ENCODE measurements around the gene LYPD3.
"Not testable (repeated sequence)": the region's sequence is repeated elsewhere in the genome, so short reads cannot be mapped to it uniquely, and the experiment has no call there.

Gene LYPD3

DNA sequence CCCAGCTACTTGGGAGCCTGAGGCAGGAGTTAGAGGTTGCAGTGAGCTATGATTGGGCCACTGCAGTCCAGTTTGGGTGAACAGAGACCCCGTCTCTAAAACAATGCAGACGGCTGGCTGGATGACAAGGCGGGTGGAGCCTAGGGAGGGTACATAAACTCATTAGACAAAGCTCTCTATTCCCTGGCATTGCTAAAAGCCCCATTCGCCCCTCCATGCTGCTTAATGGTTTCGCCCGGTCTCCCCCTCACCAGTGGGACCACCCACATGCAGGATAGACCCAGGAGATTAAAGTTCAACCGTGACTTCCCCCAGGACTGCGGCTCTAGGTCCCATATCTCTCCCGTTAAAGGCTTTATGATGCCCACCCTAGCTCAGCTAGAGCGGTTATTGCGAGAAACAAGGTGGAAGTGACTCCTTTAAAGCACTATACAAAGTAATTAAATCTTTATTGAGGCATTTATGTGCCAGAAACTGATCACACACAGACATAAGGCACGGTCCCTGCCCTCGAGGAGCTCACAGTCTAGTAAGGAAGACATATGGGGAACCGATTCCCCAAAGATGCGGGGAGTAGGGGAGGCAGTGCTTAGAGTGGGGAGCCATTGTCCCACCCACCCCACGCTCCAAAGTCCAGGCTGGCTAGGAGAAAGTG is 4.9 kb downstream of the LYPD3 start:
- no peak for DNase-seq

DNA sequence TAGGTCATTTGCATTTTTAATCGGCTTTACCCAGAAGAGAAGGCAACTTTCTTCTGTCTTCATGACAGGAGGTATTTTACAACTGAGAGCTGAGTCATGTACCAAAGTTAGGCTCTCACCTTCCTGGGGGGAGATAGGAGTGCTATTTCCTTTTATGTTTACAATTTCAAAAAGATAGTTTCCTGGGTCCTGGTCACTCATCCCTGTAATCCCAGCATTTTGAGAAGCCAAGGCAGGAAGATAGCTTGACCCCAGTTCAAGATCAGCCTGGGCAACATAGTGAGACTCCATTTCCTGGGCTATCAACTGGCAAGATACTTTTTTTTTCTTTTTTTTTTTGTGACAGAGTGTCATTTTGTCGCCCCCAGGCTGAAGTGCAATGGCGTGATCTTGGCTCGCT is 7.6 kb downstream of the LYPD3 start:
- DNase-seq: no peak

DNA sequence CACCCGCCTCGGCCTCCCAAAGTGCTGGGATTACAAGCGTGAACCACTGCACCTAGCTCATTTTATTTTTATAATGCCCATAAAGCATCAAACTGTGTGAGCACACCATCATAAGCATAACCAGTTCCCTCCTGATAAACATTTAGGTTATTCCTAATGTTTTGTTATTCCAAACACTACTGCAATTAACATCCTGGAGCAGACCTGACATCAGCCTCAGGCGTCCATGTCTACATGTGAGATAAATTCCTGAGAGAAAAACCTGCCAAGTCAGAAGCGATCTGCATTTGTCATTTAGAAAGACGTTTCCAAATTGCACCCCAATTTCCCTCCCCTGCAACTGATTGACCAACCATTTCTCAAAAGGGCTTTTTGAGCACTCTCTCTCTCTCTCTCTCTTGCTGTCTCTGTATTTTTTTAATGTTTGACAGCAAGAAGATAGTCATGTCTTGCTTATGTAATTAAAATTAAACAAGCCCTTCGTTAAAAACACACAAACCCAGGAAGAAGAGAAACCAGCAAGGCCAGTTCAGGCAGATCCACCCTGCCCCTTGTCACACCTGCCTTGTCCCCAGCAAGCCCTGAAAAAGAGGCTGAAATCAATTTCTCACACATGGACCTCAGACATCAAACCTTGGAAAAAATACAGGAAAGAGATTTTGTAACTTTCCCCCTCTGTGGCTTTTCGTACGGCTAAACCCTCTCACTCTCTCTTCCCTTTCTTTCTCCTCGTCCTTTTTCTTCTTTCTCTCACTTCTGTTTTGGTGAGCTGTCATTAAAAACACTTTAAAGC is 9.9 kb downstream of the LYPD3 start:
- no peak for DNase-seq

DNA sequence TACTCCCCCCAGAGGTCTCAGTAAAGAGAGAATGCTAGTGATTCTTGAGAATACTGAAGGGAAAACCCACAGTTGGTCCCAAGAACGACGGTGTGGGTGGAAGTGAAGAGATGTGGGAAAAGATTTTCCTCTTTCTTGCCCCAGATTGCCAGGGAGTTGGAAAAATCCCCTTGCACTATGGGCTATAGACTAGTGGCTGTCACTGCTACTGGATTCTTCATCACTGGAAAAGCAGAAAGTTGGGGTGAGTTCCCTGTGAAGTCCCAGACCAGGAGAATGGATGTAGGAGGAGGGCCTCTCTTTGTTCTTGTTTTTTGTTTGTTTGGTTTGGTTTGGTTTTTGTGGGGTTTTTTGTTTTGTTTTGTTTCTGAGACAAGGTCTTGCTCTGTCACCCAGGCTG is 11.4 kb downstream of the LYPD3 start:
- no peak for DNase-seq

DNA sequence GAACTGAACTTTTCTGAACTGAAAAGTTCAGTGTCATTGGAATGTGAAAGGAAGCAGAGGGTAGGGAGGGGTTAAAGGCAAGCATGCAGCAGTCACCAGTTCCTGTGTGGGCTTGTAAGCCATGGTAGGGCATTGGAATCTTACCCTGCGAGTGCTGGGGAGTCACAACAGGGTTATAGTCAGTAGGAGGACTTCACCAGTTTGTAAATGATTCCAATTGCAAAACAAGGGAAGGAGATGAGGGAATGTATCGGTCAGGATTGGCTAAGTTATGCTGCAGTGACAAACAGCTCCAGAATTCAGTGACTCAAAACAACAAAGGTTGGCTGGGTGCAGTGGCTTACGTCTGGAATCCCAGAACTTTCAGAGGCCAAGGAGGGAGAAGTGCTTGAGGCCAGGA is 12.8 kb downstream of the LYPD3 start:
- DNase-seq: no peak

DNA sequence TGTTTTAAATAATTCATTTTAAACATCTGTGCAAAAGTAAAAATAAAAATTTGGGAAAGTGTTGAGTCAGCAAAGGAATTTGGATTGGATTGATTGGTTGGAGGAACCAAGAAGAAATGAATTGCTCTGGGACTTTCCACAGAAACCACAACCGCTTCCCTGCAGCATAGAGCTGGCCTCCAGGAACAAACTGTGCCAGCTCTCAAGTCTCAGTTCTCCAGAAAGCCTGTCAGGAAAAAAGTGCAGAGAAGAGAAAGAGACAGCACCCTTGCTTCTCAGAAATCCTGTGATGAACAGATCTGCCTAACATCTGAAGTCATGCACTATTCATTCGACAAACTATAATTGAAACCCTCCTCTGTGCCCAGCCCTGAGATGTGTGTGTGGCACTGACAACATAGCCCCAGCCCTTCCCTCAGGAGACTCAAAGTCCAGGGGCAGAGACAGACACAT is 14.8 kb downstream of the LYPD3 start:
- no peak for DNase-seq

DNA sequence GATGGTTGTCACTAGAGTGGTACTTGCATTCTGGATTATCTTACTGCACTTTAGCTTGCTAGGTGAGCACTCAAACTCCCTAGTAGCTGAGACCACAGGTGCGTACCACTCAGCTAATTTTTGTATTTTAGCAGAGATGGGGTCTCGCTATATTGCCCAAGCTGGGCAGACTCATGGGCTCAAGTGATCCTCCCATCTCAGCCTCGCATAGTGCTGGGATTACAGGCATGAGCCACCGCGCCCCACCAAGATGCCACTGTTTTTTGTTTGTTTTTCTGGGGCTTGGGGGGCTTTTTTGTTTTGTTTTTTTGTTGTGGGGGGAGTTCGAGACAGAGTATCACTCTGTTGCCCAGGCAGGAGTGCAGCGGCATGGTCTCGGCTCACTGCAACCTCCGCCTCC is 17.8 kb downstream of the LYPD3 start:
- DNase-seq: no peak

DNA sequence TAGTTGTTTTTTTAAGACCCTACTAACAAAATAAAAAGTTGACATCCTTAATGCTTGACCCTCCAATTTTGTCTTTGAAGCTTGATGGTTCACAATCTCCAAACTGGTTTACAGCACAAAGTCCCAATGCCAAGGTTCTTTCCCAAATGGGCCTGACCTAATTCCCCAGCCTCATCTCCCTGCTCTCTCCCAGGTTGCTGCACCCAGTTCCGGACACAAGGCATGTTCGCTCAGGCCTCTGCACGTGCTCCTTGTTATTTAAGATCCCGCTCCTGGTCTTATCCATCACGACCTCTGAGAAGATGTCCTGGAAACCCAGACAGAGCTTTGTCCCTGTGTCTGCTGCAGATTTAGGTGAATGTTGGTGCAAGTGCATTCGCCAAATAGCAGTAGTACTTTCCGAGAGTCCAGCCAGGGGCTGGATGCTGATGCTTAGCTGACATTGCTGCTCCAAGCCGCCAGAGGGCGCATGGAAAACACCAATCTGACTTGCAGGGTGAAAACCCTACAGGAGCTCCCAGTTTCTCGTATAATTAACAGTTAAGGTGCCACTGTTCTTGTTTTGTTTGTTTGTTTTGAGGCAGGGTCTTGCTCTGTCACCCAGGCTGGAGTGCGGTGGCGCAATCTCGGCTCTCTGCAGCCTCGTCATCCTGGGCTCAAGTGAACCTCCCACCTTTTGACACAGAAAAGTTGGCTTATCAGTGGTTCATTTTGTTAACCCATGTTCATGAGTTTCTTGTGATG is 18.5 kb downstream of the LYPD3 start:
- DNase-seq: peak; percentile 38

DNA sequence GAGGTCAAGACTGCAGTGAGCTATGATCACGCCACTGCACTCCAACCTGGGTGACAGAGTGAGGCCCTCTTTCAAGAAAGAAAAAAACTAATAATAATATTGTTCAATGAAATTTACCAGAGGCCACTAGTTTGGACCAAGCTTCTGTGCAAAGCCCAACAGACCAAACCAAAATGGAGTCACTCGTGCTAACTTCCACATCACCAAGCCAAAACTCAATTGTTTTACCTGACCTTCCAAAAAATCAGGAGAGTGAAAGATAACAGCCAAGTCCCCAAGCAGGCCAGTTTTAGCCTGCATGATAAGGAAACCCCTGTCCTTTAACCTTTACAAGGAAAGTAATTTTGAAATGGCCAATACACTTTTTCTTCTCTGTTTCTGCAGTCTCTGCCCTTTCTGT is 20.0 kb downstream of the LYPD3 start:
- DNase-seq: no peak

DNA sequence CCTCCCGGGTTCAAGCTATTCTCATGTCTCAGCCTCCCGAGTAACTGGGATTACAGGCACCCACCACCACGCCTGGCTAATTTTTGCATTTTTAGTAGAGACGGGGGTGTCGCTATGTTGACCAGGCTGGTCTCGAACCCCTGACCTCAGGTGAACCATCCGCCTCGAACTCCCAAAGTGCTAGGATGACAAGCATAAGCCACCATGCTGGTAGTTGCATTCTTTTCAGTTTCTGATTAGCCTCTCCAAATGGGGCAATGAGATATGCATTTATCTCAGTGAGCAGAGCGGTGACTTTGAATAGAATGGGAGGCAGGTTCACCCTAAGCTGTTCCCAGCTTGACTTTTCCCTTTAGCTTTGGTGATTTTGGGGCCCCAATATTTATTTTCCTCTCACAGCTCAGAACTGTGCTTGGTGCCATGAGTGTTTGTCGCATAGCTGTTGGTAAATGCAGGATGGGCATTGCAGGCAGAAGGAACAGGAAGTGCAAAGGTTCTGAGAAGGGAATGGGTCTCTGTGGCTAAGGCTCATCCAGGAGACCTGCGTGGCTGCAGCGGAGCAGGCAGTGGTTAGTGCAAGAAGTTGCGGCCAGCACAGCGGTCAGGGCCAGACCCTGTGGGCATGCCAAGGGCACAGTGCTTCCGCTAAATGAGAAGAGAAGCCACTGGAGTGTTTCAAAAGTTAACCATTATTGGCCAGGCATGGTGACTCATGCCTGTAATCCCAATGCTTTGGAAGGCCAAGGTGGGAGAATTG is 20.7 kb downstream of the LYPD3 start:
- DNase-seq: no peak

DNA sequence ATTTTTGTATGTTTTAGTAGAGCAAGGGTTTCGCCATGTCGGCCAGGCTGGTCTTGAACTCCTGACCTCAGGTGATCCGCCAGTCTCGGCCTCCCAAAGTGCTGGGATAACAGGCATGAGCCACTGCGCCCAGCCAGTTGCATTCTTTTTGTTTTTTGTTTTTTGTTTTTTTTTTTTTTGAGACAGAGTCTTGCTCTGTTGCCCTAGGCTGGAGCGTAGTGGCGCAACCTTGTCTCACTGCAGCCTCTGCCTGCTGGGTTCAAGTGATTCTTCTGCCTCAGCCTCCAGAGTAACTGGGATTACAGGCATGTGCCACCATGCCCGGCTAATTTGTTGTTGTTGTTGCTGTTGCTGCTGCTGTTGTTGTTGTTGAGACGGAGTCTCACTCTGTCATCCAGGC is 21.3 kb downstream of the LYPD3 start:
- DNase-seq: not testable (repeated sequence)

DNA sequence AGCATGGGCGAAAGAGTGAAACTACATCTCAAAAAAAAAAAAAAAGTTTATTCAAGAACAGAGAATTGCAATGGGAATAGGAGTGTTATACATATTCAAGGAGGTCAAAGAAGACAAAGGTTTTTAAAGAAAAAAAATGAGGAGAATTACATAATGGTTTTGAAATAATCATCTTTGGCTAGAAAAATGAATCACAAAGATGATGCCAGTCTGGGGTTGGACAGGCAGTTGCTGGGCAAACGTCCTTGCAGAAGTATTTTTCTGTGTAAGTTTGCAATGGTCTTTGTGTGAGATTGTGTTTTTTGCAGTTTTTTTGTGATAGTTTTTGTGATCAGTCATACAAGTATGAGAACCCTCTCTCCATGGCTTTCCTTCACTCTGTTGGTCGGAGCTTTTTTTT is 23.7 kb downstream of the LYPD3 start:
- DNase-seq: no peak

DNA sequence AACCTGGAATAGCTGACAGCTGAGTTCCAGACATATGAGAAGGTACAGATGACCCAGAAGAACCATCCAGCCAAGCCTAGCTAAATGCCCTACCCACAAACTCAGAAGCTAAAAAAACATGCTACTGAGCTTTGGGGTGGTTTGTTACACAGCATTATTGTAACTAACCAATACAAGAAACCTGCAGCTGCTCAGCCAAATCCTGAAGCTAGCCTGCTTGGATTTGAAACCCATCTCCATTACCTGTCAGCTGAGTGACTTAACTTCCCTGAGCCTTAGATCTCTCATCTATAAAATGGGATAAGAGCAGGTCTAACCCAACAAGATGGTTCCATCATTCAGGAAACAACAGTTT is 25.7 kb downstream of the LYPD3 start:
- no peak for DNase-seq

DNA sequence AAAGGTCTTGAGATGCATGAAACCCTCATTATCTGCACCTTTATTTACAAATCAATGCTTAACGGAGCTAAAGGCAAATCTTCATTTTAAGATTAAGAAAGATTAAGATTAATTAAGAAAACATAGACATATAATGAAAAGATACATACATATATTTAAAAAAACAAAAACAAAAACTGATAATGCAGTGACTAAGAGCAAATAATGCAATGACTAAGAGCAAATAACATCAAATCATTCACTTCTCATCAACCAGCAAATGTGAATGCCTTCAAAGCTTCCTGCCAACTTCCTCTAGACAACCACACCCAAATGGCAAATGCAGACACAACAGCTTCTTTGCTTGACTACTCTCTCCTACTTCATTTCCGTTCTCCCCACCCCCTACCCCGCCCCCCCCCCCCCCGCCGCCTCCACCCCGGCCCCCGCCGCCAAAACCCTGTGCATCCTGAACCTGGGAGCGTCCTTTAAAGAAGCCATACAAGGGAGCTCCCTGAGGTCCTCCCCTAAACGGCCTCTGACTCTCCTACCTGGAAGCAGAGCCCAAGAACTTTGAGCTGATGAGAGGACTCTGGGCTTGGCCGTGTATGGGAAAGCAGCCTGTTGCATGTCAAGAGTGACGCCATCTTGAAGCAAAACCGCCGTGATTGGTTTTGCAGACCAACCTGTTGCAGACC is 26.2 kb downstream of the LYPD3 start:
- no peak for DNase-seq

DNA sequence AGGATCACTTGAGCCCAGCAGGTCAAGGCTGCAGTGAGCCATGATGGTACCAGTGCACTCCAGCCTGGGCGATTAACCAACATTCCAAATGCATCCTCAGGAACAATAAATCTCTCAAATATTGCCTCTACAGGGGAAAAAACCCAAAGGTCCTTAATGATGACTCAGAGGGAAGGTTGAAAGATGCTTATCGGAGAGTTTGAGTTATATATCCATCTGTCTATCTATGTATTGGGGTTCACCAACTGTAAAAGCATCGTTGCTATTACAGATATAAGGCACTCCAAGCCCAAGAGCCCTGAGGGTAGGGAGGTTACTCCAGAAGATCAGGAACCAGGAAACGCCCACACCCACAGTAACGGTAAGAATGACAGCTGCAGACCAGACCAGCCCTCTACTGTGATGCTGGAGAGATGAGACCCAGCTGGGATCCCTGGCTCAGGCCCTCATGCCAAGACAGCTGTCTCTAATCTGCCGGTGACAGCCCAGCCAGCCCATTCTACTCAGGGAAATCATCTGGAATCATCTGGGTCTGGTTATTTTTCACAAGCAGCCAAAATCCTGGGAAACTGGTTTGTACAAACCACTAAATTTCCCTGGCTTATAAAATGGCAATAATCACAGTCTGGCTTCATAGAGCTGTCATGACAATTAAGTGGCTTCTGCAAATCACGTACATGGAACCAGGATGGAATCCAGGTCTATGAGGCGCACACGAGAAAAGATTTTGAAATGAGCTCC is 26.9 kb downstream of the LYPD3 start:
- no peak for DNase-seq

DNA sequence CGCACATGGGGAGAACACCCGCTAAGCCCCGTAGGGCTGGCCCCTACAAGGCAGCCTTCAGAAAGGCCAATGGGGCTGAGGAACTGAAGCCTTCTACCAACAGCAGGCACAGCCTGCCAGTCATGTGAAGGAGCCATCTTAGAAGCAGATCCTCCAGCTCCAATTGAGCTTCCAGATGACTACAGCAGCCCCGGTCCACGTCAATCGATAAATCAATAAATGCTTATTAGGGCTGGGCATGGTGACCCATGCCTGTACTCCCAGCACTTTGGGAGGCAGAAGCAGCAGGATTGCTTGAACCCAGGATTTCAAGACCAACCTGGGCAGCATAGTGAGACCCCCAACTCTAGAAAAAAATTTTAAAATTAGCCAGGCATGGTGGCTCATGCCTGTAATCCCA is 27.7 kb downstream of the LYPD3 start:
- DNase-seq: no peak

DNA sequence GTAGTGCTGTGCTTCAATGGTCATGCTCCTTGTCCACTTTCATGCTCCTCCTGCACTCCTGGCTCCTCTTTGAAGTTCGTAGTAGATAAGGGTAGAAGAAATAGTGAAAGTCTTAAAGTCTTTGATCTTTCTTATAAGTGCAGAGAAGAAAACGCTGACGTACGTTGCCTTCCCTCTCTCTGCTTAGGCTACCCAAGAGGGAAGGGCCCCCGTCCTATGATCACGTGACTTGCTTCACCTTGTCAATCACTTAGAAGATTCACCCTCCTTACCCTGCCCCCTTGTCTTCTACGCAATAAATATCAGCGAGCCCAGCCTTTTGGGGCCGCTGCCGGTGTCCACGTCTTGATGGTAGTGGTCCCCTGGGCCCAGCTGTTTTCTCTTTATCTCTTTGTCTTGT is 28.1 kb downstream of the LYPD3 start:
- DNase-seq: not testable (repeated sequence)

DNA sequence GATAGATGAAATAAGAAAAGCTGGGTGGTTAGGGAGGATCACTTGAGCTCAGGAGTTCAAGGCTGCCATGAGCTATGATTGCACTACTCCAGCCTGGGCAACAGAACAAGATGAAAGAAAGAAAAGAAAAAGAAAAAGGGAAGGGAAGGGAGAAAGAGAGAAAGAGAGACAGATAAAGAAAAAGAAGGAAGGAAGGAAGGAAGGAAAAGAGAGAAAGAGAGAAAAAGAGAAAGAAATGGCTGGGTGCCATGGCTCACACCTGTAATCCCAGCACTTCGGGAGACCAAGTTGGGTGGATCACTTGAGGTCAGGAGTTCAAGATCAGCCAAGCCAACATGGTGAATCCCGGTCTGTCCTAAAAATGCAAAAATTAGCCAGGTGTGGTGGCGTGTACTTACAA is 29.6 kb downstream of the LYPD3 start:
- no peak for DNase-seq

DNA sequence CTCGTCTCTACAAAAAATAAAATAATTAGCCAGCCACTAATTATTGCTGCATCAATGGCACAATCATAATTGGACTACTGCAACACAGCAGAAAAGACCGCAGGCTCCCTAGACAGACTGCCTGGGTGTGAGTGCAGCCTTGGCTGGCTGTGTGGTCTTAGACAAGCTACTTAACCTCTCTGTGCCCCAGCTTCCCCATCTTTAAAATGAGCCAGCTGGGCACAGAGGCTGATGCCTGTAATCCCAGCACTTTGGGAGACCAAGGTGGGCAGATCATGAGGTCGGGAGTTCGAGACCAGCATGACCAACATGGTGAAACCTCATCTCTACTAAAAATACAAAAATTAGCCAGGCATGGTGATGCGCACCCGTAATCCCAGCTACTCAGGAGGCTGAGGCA is 31.7 kb downstream of the LYPD3 start:
- DNase-seq: no peak

DNA sequence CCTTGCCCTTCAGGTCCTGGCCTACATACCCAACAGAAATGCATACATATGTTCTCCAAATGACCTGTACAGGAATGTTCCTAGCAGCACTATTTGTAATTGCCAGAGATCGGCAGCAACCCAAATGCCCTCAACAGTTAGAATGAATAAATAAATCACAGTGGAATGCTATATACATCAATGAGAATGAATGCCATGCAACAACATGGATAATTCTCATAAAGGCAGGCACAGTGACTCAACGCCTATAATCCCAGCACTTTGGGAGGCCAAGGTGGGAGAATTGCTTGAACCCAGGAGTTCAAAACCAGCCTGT is 32.1 kb downstream of the LYPD3 start:
- DNase-seq: no peak

DNA sequence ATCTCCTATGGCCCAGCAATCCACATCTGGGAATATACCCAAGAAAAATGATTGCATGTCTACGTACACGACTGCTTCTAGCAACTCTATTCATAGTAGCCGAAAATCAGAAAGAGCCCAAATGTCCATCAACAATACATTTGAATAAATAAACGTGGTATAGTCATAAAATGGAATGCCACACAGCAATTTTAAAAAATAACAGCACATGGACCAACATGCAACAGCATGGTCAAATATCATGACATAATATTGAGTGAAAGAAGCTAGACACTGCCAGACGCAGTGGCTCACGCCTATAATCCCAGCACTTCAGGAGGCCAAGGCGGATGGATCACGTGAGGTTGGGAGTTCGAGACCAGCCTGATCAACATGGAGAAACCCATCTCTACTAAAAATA is 34.4 kb downstream of the LYPD3 start:
- no peak for DNase-seq

DNA sequence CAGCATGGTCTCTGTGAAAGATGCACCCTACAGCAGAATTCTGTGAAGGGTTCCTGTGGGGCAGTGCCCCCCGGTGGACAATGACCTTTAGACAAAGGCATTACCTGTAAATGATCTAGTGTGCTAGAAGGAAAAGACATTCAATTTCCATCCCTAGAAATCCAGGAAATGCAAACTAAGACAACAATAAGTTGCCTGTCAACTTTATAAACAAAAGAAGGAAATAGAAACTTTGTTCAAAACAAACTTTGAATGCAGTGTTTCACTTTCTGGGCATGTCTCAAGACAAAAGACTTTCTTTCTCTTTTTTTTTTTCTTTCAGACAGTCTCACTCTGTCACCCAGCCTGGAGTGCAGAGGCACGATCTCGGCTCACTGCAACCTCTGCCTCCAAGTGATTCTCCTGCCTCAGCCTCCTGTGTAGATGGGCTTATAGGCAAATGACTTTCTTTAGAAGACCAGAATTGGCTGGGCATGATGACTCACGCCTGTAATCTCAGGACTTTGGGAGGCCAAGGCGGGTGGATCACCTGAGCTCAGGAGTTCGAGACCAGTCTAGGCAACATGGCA is 35.2 kb downstream of the LYPD3 start:
- no peak for DNase-seq
